HEK293 (cell line): ENCODE measurements around the gene TLE3.
A peak's percentile ranks its signal among the peaks of the same experiment; 100 is the strongest.

Source experiments
- CTCF ChIA-PET: fragments of 350-600 bp; formaldehyde crosslinking; extraction: SDS; loops from one replicate; lab custom pipeline; 2021; ENCODE audit warnings: antibody characterized with exemption; lab: Yijun Ruan, JAX
- POLR2A ChIA-PET: fragments of 300-600 bp; formaldehyde crosslinking; extraction: SDS; loops from one replicate; lab custom pipeline; 2020; ENCODE audit warnings: antibody characterized with exemption, inconsistent platforms; lab: Yijun Ruan, JAX
- H3K27ac ChIP-seq: fragments of 200-500 bp; sonication (Bioruptor generic); 2 replicates; pipeline ENCODE4 v1.5.1; 2014; ENCODE audit warnings: low read depth, low read length, control low read depth, inconsistent platforms; ENCODE audit errors: extremely low read depth
- H3K36me3 ChIP-seq, 2 experiments: fragments of 200-500 bp in 1 of 2; sonication (Bioruptor generic) in 1 of 2; 1 replicate in 1 of 2; 2 replicates in 1 of 2; pipeline ENCODE4 v1.5.1; 2014 to 2017; ENCODE audit warnings: inconsistent platforms in 2 of 2, low read length in 2 of 2; ENCODE audit not compliant: control insufficient read depth in 2 of 2, insufficient read depth in 1 of 2
- H3K4me1 ChIP-seq: fragments of 200-500 bp; sonication (Bioruptor generic); 2 replicates; pipeline ENCODE4 v1.5.1; 2014; ENCODE audit warnings: mild to moderate bottlenecking, low read length, inconsistent platforms; ENCODE audit not compliant: control insufficient read depth, insufficient read depth
- H3K4me3 ChIP-seq: 2 replicates; pipeline ENCODE4 v1.5.1; 2011; ENCODE audit warnings: low read depth, mild to moderate bottlenecking, control low read depth, low read length, moderate library complexity
- H3K9me3 ChIP-seq: fragments of 200-500 bp; sonication (Bioruptor generic); 2 replicates; pipeline ENCODE4 v1.5.1; 2014; ENCODE audit warnings: low read depth, low read length, inconsistent platforms; ENCODE audit not compliant: control insufficient read depth, insufficient read depth
- KLF17 ChIP-seq: fragments of 450-650 bp; formaldehyde crosslinking; IDR thresholded peaks from 2 replicates; pipeline ENCODE4 v1.5.1; 2016; ENCODE audit warnings: missing biosample characterization, missing genetic modification characterization
- SALL2 ChIP-seq: fragments of 450-650 bp; formaldehyde crosslinking; IDR thresholded peaks from 2 replicates; pipeline ENCODE4 v1.5.0; 2017; ENCODE audit warnings: missing biosample characterization, mild to moderate bottlenecking, missing genetic modification characterization, borderline replicate concordance
- ZBTB48 ChIP-seq: fragments of 450-650 bp; formaldehyde crosslinking; IDR thresholded peaks from 2 replicates; pipeline ENCODE4 v1.5.1; 2016; ENCODE audit warnings: missing biosample characterization, missing genetic modification characterization
- ZNF146 ChIP-seq: fragments of 450-650 bp; formaldehyde crosslinking; IDR thresholded peaks from 2 replicates; pipeline ENCODE4 v1.5.1; 2016; ENCODE audit warnings: missing biosample characterization, missing genetic modification characterization
- ZNF157 ChIP-seq: fragments of 450-650 bp; formaldehyde crosslinking; IDR thresholded peaks from 2 replicates; pipeline ENCODE4 v1.5.1; 2016; ENCODE audit warnings: missing biosample characterization, missing genetic modification characterization
- ZNF223 ChIP-seq: fragments of 450-650 bp; formaldehyde crosslinking; IDR thresholded peaks from 2 replicates; pipeline ENCODE4 v1.5.1; 2016; ENCODE audit warnings: missing biosample characterization, missing genetic modification characterization
- ZNF23 ChIP-seq: fragments of 450-650 bp; formaldehyde crosslinking; IDR thresholded peaks from 2 replicates; pipeline ENCODE4 v1.5.1; 2016; ENCODE audit warnings: missing biosample characterization, missing genetic modification characterization, borderline replicate concordance
- ZNF335 ChIP-seq: fragments of 450-650 bp; formaldehyde crosslinking; conservative IDR thresholded peaks from 2 replicates; pipeline ENCODE4 v1.5.1; 2016; ENCODE audit warnings: missing biosample characterization, missing genetic modification characterization
- ZNF423 ChIP-seq: fragments of 450-650 bp; formaldehyde crosslinking; IDR thresholded peaks from 2 replicates; pipeline ENCODE4 v1.5.1; 2016; ENCODE audit warnings: missing biosample characterization, missing genetic modification characterization
- ZNF433 ChIP-seq: fragments of 450-650 bp; formaldehyde crosslinking; IDR thresholded peaks from 2 replicates; pipeline ENCODE4 v1.5.1; 2016; ENCODE audit warnings: missing biosample characterization, missing genetic modification characterization, low read depth
- ZNF529 ChIP-seq: fragments of 450-650 bp; formaldehyde crosslinking; IDR thresholded peaks from 2 replicates; pipeline ENCODE4 v1.5.1; 2017; ENCODE audit warnings: missing genetic modification characterization, missing biosample characterization; ENCODE audit not compliant: insufficient replicate concordance
- ZNF558 ChIP-seq: fragments of 450-650 bp; formaldehyde crosslinking; IDR thresholded peaks from 2 replicates; pipeline ENCODE4 v1.5.1; 2016; ENCODE audit warnings: missing biosample characterization, missing genetic modification characterization
- ZNF600 ChIP-seq: fragments of 450-650 bp; formaldehyde crosslinking; IDR thresholded peaks from 2 replicates; pipeline ENCODE4 v1.5.1; 2016; ENCODE audit warnings: missing biosample characterization, missing genetic modification characterization
- ZNF621 ChIP-seq: fragments of 450-650 bp; formaldehyde crosslinking; IDR thresholded peaks from 2 replicates; pipeline ENCODE4 v1.5.1; 2017; ENCODE audit warnings: missing biosample characterization, missing genetic modification characterization
- ZNF639 ChIP-seq: fragments of 450-650 bp; formaldehyde crosslinking; IDR thresholded peaks from 2 replicates; pipeline ENCODE4 v1.5.1; 2016; ENCODE audit warnings: missing biosample characterization, missing genetic modification characterization
- TF ChIP-seq, protein P1 (sequence below): fragments of 450-650 bp; formaldehyde crosslinking; IDR thresholded peaks from 2 replicates; pipeline ENCODE4 v1.5.1; 2016; ENCODE audit warnings: missing biosample characterization, missing genetic modification characterization
- TF ChIP-seq, protein P2 (sequence below): fragments of 450-650 bp; formaldehyde crosslinking; IDR thresholded peaks from 2 replicates; pipeline ENCODE4 v1.5.1; 2016; ENCODE audit warnings: missing biosample characterization, missing genetic modification characterization, borderline replicate concordance
- TF ChIP-seq, protein P3 (sequence below): fragments of 450-650 bp; formaldehyde crosslinking; IDR thresholded peaks from 2 replicates; pipeline ENCODE4 v1.5.1; 2016; ENCODE audit warnings: missing biosample characterization, missing genetic modification characterization
- TF ChIP-seq, protein P4 (sequence below): fragments of 450-650 bp; formaldehyde crosslinking; IDR thresholded peaks from 2 replicates; pipeline ENCODE4 v1.5.1; 2016; ENCODE audit warnings: missing biosample characterization, missing genetic modification characterization

The TLE3 gene

GRCh38 chr15:70017025-70017424 lies 80.7 kb downstream of the TLE3 start (continued):
- TF ChIP-seq, protein P1, sequence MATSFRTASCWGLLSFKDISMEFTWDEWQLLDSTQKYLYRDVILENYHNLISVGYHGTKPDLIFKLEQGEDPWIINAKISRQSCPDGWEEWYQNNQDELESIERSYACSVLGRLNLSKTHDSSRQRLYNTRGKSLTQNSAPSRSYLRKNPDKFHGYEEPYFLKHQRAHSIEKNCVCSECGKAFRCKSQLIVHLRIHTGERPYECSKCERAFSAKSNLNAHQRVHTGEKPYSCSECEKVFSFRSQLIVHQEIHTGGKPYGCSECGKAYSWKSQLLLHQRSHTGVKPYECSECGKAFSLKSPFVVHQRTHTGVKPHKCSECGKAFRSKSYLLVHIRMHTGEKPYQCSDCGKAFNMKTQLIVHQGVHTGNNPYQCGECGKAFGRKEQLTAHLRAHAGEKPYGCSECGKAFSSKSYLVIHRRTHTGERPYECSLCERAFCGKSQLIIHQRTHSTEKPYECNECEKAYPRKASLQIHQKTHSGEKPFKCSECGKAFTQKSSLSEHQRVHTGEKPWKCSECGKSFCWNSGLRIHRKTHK, result peak; percentile 99
- TF ChIP-seq ZNF157 (tag by site-specific recombination), result no peak
- TF ChIP-seq ZNF146 (tag by site-specific recombination), result no peak

- CTCF ChIA-PET, result no interaction called here
Measured at GRCh38 chr15:70016511-70016994, 81.2 kb downstream of the TLE3 start.

DNA sequence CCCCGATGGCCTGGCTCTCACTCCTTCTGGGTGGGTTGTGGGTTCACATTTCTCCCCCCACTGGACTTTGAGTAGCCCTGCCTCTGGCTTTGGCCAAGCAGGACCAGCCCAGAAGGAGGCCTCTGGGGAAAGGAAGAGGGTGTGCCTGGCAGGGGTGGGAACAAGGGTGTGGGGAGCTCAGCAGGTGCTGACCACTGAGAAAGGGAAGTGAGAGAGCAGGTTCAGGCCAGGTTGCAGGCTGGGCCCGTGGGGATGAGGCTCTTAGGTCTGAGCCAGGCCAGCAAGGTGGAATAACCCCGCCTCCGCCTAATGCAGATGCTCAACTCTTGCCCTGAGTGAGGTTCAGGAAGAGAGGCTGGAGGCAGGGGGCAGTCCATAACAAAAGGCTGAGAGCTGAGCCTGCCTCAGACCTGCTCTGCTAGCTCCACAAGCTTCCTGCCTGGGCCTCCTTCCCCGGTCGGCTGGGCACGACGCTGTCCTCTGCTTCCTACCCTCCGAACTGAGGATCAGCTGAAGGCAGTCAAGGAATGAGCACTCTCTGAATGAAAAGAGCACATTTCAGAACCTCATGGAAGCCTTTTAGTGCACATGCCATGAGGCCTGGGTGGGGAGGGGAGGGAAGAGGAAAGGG lies 82.7 kb downstream of the TLE3 start:
- Histone ChIP-seq H3K9me3 (no peaks in the 10 kb centered on the region), H3K4me3 (no peak overlapping the region), H3K4me1 (peaks cover 14% of the 10 kb centered on the region), H3K36me3 (no peaks in the 10 kb centered on the region), H3K27ac (peak overlapping the region; percentile 10; the same call in 1 of the 2 replicates)
- CTCF ChIA-PET, result interaction anchor here (0.7 to 1.1 kb wide), 3 partner anchors 17 to 436 kb away, joined by 3 read pairs; no protein-coding TSS in a partner anchor
- POLR2A ChIA-PET, result interaction anchor here (0.6 kb wide), 1 partner anchor 8 kb away, joined by 3 read pairs; no protein-coding TSS in a partner anchor
- TF ChIP-seq ZNF433 (tag by site-specific recombination) (no peak), ZNF600 (tag by site-specific recombination) (peak; percentile 96), ZBTB48 (tag by site-specific recombination) (no peak), ZNF223 (tag by site-specific recombination) (no peak), ZNF335 (tag by site-specific recombination) (no peak), KLF17 (tag by site-specific recombination) (peak; percentile 65; the same call in 1 of the 2 replicates), ZNF558 (tag by site-specific recombination) (no peak), ZNF639 (tag by site-specific recombination) (no peak)
- TF ChIP-seq, protein P2, sequence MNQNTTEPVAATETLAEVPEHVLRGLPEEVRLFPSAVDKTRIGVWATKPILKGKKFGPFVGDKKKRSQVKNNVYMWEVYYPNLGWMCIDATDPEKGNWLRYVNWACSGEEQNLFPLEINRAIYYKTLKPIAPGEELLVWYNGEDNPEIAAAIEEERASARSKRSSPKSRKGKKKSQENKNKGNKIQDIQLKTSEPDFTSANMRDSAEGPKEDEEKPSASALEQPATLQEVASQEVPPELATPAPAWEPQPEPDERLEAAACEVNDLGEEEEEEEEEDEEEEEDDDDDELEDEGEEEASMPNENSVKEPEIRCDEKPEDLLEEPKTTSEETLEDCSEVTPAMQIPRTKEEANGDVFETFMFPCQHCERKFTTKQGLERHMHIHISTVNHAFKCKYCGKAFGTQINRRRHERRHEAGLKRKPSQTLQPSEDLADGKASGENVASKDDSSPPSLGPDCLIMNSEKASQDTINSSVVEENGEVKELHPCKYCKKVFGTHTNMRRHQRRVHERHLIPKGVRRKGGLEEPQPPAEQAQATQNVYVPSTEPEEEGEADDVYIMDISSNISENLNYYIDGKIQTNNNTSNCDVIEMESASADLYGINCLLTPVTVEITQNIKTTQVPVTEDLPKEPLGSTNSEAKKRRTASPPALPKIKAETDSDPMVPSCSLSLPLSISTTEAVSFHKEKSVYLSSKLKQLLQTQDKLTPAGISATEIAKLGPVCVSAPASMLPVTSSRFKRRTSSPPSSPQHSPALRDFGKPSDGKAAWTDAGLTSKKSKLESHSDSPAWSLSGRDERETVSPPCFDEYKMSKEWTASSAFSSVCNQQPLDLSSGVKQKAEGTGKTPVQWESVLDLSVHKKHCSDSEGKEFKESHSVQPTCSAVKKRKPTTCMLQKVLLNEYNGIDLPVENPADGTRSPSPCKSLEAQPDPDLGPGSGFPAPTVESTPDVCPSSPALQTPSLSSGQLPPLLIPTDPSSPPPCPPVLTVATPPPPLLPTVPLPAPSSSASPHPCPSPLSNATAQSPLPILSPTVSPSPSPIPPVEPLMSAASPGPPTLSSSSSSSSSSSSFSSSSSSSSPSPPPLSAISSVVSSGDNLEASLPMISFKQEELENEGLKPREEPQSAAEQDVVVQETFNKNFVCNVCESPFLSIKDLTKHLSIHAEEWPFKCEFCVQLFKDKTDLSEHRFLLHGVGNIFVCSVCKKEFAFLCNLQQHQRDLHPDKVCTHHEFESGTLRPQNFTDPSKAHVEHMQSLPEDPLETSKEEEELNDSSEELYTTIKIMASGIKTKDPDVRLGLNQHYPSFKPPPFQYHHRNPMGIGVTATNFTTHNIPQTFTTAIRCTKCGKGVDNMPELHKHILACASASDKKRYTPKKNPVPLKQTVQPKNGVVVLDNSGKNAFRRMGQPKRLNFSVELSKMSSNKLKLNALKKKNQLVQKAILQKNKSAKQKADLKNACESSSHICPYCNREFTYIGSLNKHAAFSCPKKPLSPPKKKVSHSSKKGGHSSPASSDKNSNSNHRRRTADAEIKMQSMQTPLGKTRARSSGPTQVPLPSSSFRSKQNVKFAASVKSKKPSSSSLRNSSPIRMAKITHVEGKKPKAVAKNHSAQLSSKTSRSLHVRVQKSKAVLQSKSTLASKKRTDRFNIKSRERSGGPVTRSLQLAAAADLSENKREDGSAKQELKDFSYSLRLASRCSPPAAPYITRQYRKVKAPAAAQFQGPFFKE (tag by site-specific recombination), result no peak

More at GRCh38 chr15:70016511-70016994, 81.2 kb downstream of the TLE3 start:
- TF ChIP-seq ZNF423 (tag by site-specific recombination), result no peak
- TF ChIP-seq, protein P3, sequence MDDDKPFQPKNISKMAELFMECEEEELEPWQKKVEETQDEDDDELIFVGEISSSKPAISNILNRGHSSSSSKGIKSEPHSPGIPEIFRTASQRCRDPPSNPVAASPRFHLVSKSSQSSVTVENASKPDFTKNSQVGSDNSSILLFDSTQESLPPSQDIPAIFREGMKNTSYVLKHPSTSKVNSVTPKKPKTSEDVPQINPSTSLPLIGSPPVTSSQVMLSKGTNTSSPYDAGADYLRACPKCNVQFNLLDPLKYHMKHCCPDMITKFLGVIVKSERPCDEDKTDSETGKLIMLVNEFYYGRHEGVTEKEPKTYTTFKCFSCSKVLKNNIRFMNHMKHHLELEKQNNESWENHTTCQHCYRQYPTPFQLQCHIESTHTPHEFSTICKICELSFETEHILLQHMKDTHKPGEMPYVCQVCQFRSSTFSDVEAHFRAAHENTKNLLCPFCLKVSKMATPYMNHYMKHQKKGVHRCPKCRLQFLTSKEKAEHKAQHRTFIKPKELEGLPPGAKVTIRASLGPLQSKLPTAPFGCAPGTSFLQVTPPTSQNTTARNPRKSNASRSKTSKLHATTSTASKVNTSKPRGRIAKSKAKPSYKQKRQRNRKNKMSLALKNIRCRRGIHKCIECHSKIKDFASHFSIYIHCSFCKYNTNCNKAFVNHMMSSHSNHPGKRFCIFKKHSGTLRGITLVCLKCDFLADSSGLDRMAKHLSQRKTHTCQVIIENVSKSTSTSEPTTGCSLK (tag by site-specific recombination), result no peak
- no peak for TF ChIP-seq ZNF621 (tag by site-specific recombination)
- TF ChIP-seq ZNF23 (tag by site-specific recombination), result no peak
- TF ChIP-seq, protein P4, sequence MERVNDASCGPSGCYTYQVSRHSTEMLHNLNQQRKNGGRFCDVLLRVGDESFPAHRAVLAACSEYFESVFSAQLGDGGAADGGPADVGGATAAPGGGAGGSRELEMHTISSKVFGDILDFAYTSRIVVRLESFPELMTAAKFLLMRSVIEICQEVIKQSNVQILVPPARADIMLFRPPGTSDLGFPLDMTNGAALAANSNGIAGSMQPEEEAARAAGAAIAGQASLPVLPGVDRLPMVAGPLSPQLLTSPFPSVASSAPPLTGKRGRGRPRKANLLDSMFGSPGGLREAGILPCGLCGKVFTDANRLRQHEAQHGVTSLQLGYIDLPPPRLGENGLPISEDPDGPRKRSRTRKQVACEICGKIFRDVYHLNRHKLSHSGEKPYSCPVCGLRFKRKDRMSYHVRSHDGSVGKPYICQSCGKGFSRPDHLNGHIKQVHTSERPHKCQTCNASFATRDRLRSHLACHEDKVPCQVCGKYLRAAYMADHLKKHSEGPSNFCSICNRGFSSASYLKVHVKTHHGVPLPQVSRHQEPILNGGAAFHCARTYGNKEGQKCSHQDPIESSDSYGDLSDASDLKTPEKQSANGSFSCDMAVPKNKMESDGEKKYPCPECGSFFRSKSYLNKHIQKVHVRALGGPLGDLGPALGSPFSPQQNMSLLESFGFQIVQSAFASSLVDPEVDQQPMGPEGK, result no peak
- no peak for TF ChIP-seq ZNF529 (tag by site-specific recombination)
- no peak for TF ChIP-seq SALL2
- H3K27ac ChIP-seq, result no peak overlapping the region
- POLR2A ChIA-PET, result no interaction called here
- peaks cover 14% of the 10 kb centered on the region for H3K4me1 ChIP-seq
- no peak overlapping the region for H3K4me3 ChIP-seq
- no peaks in the 10 kb centered on the region for H3K9me3 ChIP-seq
- H3K36me3 ChIP-seq, result no peaks in the 10 kb centered on the region
